RPMI7951 (cell line): ENCODE measurements around the gene USP44. TPM values are rescaled to one million over a fixed set of nuclear protein-coding genes. Genes with fewer than 3 reads are reported as not detected.
"Not testable (repeated sequence)": the region's sequence is repeated elsewhere in the genome, so short reads cannot be mapped to it uniquely, and the experiment has no call there.

Experiments
- DNase-seq: peaks from one replicate; pipeline ENCODE4 v3.0.0-alpha.2; 2012; ENCODE audit warnings: low read depth
- total RNA-seq: library from RNA; depleted of rRNA; stranded (reverse); fragments of >200 nt; shearing (Covaris generic); gene quantifications from 2 replicates; pipeline ENCODE4 v1.2.3, GENCODE V29; 2014

USP44 gene
- total RNA-seq, 1 experiment from 2014 or later = not detected

GRCh38 chr12:95509300-95509699, 42.0 kb downstream of the USP44 start:
- no peak for DNase-seq

- no peak for DNase-seq
These were observed 44.4 kb downstream of the USP44 start for GRCh38 chr12:95506707-95507523.

- no peak for DNase-seq
These were observed 46.2 kb downstream of the USP44 start for GRCh38 chr12:95505039-95505438.

GRCh38 chr12:95504140-95504539, 47.1 kb downstream of the USP44 start:
- no peak for DNase-seq

- no peak for DNase-seq
These were observed 51.5 kb downstream of the USP44 start for GRCh38 chr12:95499772-95500171.

- DNase-seq = no peak
These were observed 52.3 kb downstream of the USP44 start for GRCh38 chr12:95498968-95499367.

GRCh38 chr12:95497031-95497430, 54.2 kb downstream of the USP44 start:
- DNase-seq = no peak

- no peak for DNase-seq
These were observed 55.8 kb downstream of the USP44 start for GRCh38 chr12:95495433-95495832.

GRCh38 chr12:95494888-95495287, 56.4 kb downstream of the USP44 start:
- no peak for DNase-seq

- DNase-seq = no peak
These were observed 58.8 kb downstream of the USP44 start for GRCh38 chr12:95492462-95492861.

- no peak for DNase-seq
These were observed 64.3 kb downstream of the USP44 start for GRCh38 chr12:95487024-95487423.

GRCh38 chr12:95484524-95484923, 66.8 kb downstream of the USP44 start:
- DNase-seq = no peak

- DNase-seq = not testable (repeated sequence)
These were observed 68.7 kb downstream of the USP44 start for GRCh38 chr12:95482564-95482963.

GRCh38 chr12:95481888-95482287, 69.4 kb downstream of the USP44 start:
- no peak for DNase-seq

GRCh38 chr12:95481072-95481471, 70.2 kb downstream of the USP44 start:
- no peak for DNase-seq

- no peak for DNase-seq
These were observed 71.0 kb downstream of the USP44 start for GRCh38 chr12:95480230-95480629.

- no peak for DNase-seq
These were observed 76.7 kb downstream of the USP44 start for GRCh38 chr12:95474660-95474958.

- peak; percentile 95 for DNase-seq
These were observed 77.2 kb downstream of the USP44 start, which contains the start of gene METAP2 for GRCh38 chr12:95473884-95474659. Gene METAP2 (plus strand): TSS chr12:95474152. CDS start chr12:95474180, 28 bp downstream.

GRCh38 chr12:95473231-95473883, 77.9 kb downstream of the USP44 start:
- DNase-seq = peak; percentile 40

GRCh38 chr12:95470300-95470699, 81.0 kb downstream of the USP44 start:
- DNase-seq = no peak
